Endothelial cell of umbilical vein (primary cell): ENCODE measurements around the gene SLC17A9. TPM values are rescaled to one million over a fixed set of nuclear protein-coding genes. Genes with fewer than 3 reads are reported as not detected.

Experiments
- BruUV-seq: library from RNA; stranded (reverse); fragments of 400-500 nt; replicated peaks from 2 replicates; lab custom pipeline; 2021; lab: Mats Ljungman, UMichigan
- CTCF ChIA-PET: fragments of 300-600, 350-600 bp; sonication (Branson Sonifier 250); formaldehyde crosslinking; loops from one replicate; lab custom pipeline; 2021; ENCODE audit warnings: antibody characterized with exemption, inconsistent platforms; lab: Charles Lee
- POLR2A ChIA-PET: fragments of 300-600, 350-600 bp; sonication (Branson Sonifier 250); formaldehyde crosslinking; loops from one replicate; lab custom pipeline; 2021; ENCODE audit warnings: antibody characterized with exemption, inconsistent platforms; lab: Charles Lee
- DNase-seq: peaks from one replicate; pipeline ENCODE4 v3.0.0-alpha.2; 2011; ENCODE audit warnings: low read depth, low spot score
- FAIRE-seq: peaks from 2 replicates; lab custom pipeline; 2011; peaks lifted over from hg19 to GRCh38; lab: Jason Lieb, UNC
- H2AFZ ChIP-seq: 2 replicates; pipeline ENCODE4 v1.6.0; 2012; ENCODE audit warnings: low read depth, low read length, control low read depth, inconsistent platforms
- H3K27ac ChIP-seq: 2 replicates; pipeline ENCODE4 v1.5.1; 2011; ENCODE audit warnings: low read depth, mild to moderate bottlenecking, control low read depth, low read length, moderate library complexity; ENCODE audit not compliant: insufficient read depth
- H3K27me3 ChIP-seq, 2 experiments: 2 replicates each; pipeline versions ENCODE4 v1.6.0 to v1.6.1; 2011; ENCODE audit warnings: low read length in 2 of 2, mixed read lengths in 1 of 2; ENCODE audit not compliant: control insufficient read depth in 2 of 2, insufficient read depth in 2 of 2
- H3K36me3 ChIP-seq, 2 experiments: 2 replicates in 1 of 2; 3 replicates in 1 of 2; pipeline ENCODE4 v1.5.1; 2011; ENCODE audit warnings: low read length in 2 of 2, mild to moderate bottlenecking in 1 of 2, moderate library complexity in 1 of 2; ENCODE audit not compliant: control insufficient read depth in 2 of 2, insufficient read depth in 2 of 2; ENCODE audit errors: extremely low read depth in 1 of 2
- H3K4me1 ChIP-seq: 3 replicates; pipeline ENCODE4 v1.5.1; 2011; ENCODE audit warnings: mild to moderate bottlenecking, low read length; ENCODE audit not compliant: control insufficient read depth, insufficient read depth; ENCODE audit errors: extremely low read depth
- H3K4me2 ChIP-seq: 2 replicates; pipeline ENCODE4 v1.6.1; 2011; ENCODE audit warnings: low read length, control low read depth, mixed read lengths; ENCODE audit not compliant: insufficient read depth
- H3K4me3 ChIP-seq, 3 experiments: fragments of 200-600 bp in 1 of 3; sonication (generic), shearing (Covaris generic) in 1 of 3; replicated peaks in 1 of 3; 2 replicates each; pipeline ENCODE4 v1.5.1; 2011 to 2016; ENCODE audit warnings: control low read depth in 3 of 3, low read length in 3 of 3, mild to moderate bottlenecking in 2 of 3, inconsistent platforms in 1 of 3, low read depth in 1 of 3, moderate library complexity in 1 of 3; ENCODE audit not compliant: insufficient read depth in 1 of 3
- H3K79me2 ChIP-seq: 2 replicates; pipeline ENCODE4 v1.6.0; 2012; ENCODE audit warnings: low read length, inconsistent platforms; ENCODE audit not compliant: control insufficient read depth, insufficient read depth
- H3K9ac ChIP-seq: replicated peaks from 2 replicates; pipeline ENCODE3; 2011; ENCODE audit warnings: low read length, control low read depth; ENCODE audit not compliant: insufficient read depth; ENCODE audit errors: extremely low read depth
- H3K9me1 ChIP-seq: replicated peaks from 3 replicates; pipeline ENCODE4 v1.6.0; 2011; ENCODE audit warnings: mild to moderate bottlenecking, low read length; ENCODE audit not compliant: control insufficient read depth, insufficient read depth; ENCODE audit errors: extremely low read depth
- H3K9me3 ChIP-seq: replicated peaks from 2 replicates; pipeline ENCODE4 v1.5.1; 2012; ENCODE audit warnings: low read length, inconsistent platforms; ENCODE audit not compliant: control insufficient read depth, insufficient read depth
- H4K20me1 ChIP-seq: replicated peaks from 2 replicates; pipeline ENCODE3; 2011; ENCODE audit warnings: mild to moderate bottlenecking, low read length; ENCODE audit not compliant: control insufficient read depth, insufficient read depth; ENCODE audit errors: extremely low read depth
- EZH2 ChIP-seq: IDR thresholded peaks from 2 replicates; pipeline ENCODE4 v1.6.1; 2012; ENCODE audit warnings: borderline replicate concordance, low read depth, mild to moderate bottlenecking, moderate library complexity, low read length, inconsistent platforms; ENCODE audit not compliant: severe bottlenecking
- GATA2 ChIP-seq: IDR thresholded peaks from 2 replicates; pipeline ENCODE4 v1.7.0; 2011; ENCODE audit warnings: low read depth, mild to moderate bottlenecking, moderate library complexity, mixed read lengths, low read length; ENCODE audit not compliant: insufficient read length, insufficient read depth
- JUN ChIP-seq: IDR thresholded peaks from 2 replicates; pipeline ENCODE4 v1.6.1; 2011; ENCODE audit warnings: borderline replicate concordance, low read depth; ENCODE audit not compliant: insufficient read length, insufficient read depth
- MYC ChIP-seq: IDR thresholded peaks from one replicate; pipeline ENCODE4 v1.6.1; 2011; ENCODE audit warnings: mild to moderate bottlenecking, low read depth, low read length
- POLR2A ChIP-seq: IDR thresholded peaks from 2 replicates; pipeline ENCODE4 v1.6.1; 2012; ENCODE audit warnings: low read depth, mild to moderate bottlenecking, control low read depth, low read length
- POLR2AphosphoS5 ChIP-seq: IDR thresholded peaks from 2 replicates; pipeline ENCODE4 v1.6.1; 2012; ENCODE audit warnings: low read depth, mild to moderate bottlenecking, control low read depth, low read length, moderate library complexity; ENCODE audit not compliant: insufficient read depth
- dilution Hi-C: fragments of 300-500 bp; cut with MboI; formaldehyde crosslinking; loops from one replicate; pipeline ENCODE4 v1.15.0; 2019; ENCODE audit warnings: low sequenced_read_pairs; ENCODE audit not compliant: extremely low pct_ligation_motif_present
- intact Hi-C: fragments of 100-400 bp; cut with micrococcal nuclease; formaldehyde crosslinking; loops from one replicate; pipeline ENCODE4 v1.10.0; 2022
- polyA plus RNA-seq, 4 experiments: library from polyadenylated mRNA; depleted of rRNA in 3 of 4; stranded (reverse) in 3 of 4; unstranded in 1 of 4; fragments of >200 nt; gene quantifications; 2 replicates each; pipeline versions ENCODE4 v1.2.1 to v1.2.3, GENCODE V29; 2011 to 2012; ENCODE audit warnings: missing spikeins in 1 of 4
- total RNA-seq: library from RNA; stranded (reverse); gene quantifications from 2 replicates; pipeline ENCODE4 v1.2.3, GENCODE V29; 2021
- TF ChIP-seq, protein P1 (sequence below): IDR thresholded peaks from 2 replicates; pipeline ENCODE4 v1.6.1; 2011; ENCODE audit not compliant: insufficient read depth, insufficient read length
- TF ChIP-seq, protein P2 (sequence below), 2 donors: IDR thresholded peaks; 1 replicate in 1 of 2; 2 replicates in 1 of 2; pipeline ENCODE4 v1.5.1; 2011; ENCODE audit warnings: low read length in 2 of 2, mild to moderate bottlenecking in 2 of 2, moderate library complexity in 2 of 2, control low read depth in 1 of 2, inconsistent platforms in 1 of 2, low read depth in 1 of 2; ENCODE audit not compliant: insufficient read depth in 1 of 2; ENCODE audit errors: extremely low read depth in 1 of 2

The SLC17A9 gene
- total and polyA plus RNA-seq, 2 donors (not counting 3 experiments of a cell fraction or from before 2014, with no cell fraction given) = 38.2 to 44.5 TPM

GRCh38 chr20:63003546-63003945 is 51.0 kb downstream of the SLC17A9 start:
- no peak overlapping the region for H3K4me3 ChIP-seq
- H3K27ac ChIP-seq = no peak overlapping the region
- H4K20me1 ChIP-seq = no peaks in the 10 kb centered on the region
- intact Hi-C loops = no loop called here
- peaks cover 48 to 75% of the 10 kb centered on the region in 2 experiments for H3K27me3 ChIP-seq
- H3K36me3 ChIP-seq = no peaks in the 10 kb centered on the region
- FAIRE-seq = no peak
- no peaks in the 10 kb centered on the region for H3K9me1 ChIP-seq
- DNase-seq = no peak
- POLR2A ChIA-PET = no interaction called here
- H3K9ac ChIP-seq = no peak overlapping the region
- no peak overlapping the region for H2AFZ ChIP-seq
- no peak overlapping the region for H3K4me2 ChIP-seq
- no peaks in the 10 kb centered on the region for H3K9me3 ChIP-seq
- CTCF ChIA-PET = no interaction called here
- H3K4me1 ChIP-seq = no peaks in the 10 kb centered on the region
- dilution Hi-C loops = no loop called here
- H3K79me2 ChIP-seq = no peaks in the 10 kb centered on the region
- no TSS peak for BruUV-seq
- TF ChIP-seq, protein P1, sequence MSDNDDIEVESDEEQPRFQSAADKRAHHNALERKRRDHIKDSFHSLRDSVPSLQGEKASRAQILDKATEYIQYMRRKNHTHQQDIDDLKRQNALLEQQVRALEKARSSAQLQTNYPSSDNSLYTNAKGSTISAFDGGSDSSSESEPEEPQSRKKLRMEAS = no peak
- no peak for TF ChIP-seq POLR2AphosphoS5
- TF ChIP-seq EZH2 = no peak
- no peak for TF ChIP-seq POLR2A
- no peak for TF ChIP-seq GATA2
- no peak for TF ChIP-seq MYC
- TF ChIP-seq, protein P2, sequence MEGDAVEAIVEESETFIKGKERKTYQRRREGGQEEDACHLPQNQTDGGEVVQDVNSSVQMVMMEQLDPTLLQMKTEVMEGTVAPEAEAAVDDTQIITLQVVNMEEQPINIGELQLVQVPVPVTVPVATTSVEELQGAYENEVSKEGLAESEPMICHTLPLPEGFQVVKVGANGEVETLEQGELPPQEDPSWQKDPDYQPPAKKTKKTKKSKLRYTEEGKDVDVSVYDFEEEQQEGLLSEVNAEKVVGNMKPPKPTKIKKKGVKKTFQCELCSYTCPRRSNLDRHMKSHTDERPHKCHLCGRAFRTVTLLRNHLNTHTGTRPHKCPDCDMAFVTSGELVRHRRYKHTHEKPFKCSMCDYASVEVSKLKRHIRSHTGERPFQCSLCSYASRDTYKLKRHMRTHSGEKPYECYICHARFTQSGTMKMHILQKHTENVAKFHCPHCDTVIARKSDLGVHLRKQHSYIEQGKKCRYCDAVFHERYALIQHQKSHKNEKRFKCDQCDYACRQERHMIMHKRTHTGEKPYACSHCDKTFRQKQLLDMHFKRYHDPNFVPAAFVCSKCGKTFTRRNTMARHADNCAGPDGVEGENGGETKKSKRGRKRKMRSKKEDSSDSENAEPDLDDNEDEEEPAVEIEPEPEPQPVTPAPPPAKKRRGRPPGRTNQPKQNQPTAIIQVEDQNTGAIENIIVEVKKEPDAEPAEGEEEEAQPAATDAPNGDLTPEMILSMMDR (IDR thresholded peaks at IDR 0.05; ENCODE audit: extremely low read depth in 1 of 2, insufficient read depth in 1 of 2, low read depth in 1 of 2, low read length in 2 of 2) = no peak
- TF ChIP-seq JUN = no peak
